Measurements from ENCODE around the gene CHN1.

The CHN1 gene, protein sequence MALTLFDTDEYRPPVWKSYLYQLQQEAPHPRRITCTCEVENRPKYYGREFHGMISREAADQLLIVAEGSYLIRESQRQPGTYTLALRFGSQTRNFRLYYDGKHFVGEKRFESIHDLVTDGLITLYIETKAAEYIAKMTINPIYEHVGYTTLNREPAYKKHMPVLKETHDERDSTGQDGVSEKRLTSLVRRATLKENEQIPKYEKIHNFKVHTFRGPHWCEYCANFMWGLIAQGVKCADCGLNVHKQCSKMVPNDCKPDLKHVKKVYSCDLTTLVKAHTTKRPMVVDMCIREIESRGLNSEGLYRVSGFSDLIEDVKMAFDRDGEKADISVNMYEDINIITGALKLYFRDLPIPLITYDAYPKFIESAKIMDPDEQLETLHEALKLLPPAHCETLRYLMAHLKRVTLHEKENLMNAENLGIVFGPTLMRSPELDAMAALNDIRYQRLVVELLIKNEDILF

DNA sequence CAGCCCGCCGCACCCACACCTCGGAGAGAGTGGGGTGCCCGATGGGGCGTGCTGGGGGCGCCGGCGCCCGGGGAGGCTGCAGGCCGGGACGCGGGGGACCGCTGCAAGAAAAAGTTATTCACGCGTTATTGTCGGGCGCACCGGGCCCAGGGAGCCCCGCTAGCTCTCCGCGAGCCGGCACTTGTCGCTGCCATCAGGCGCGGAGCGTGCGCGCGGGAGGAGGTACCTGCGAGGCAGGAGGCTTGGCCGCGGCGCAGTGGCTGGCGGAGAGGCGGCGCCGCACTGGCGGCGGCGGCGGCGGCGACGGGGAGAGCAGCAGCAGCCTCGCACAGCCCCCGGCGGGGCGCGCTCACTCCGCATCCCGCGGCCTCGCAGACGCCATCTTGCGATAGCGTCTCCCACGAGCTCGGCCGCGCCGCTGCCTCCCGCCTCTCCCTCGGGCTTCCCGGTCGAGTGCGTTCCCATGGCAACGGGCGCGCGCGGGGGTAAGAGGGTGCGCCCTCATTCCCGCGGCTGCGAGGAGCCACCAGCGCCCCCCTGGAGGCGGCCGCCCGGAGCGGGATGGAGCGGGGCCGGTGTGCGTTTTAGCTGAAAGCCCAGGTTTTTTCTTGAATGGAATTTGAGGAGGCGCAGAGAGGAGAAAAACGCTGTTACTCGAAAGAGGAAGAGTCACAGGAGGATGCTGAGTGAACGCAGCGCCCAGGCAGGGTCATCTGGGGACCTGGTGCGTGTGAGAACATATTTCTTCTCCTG is at the start of gene CHN1:
TSS of gene CHN1 (minus strand) at position 402 of the 753 bp plus-strand sequence. CDS start 469 bp downstream, outside the sequence.
- Histone ChIP-seq H3K4me2 (peak within 1 kb of the TSS; percentile 71), H2AFZ (ENCODE audit: low read depth) (peak within 1 kb of the TSS; percentile 98), H3K27me3 (ENCODE audit: insufficient read depth, low read depth) (0 out of 2 replicates have a peak, but pooled peaks cover 7% of the 10 kb centered on the region), H3K79me2 (ENCODE audit: insufficient read depth, low read depth) (no peaks in the 10 kb centered on the region), H3K27ac (peak within 1 kb of the TSS; percentile 26; the same call in 1 of the 2 replicates), H3K9ac (peak within 1 kb of the TSS; percentile 68; the same call in 1 of the 2 replicates), H3K4me1 (ENCODE audit: low read depth, poor library complexity, severe bottlenecking) (peaks cover 14% of the 10 kb centered on the region), H3K36me3 (ENCODE audit: insufficient read depth) (no peaks in the 10 kb centered on the region), H3K4me3 (IDR thresholded peaks at IDR 0.05; ENCODE audit: insufficient read depth, low read depth, low read length) (peak within 1 kb of the TSS; percentile 91), H4K20me1 (ENCODE audit: insufficient read depth) (no peaks in the 10 kb centered on the region)
- TF ChIP-seq, protein P1, sequence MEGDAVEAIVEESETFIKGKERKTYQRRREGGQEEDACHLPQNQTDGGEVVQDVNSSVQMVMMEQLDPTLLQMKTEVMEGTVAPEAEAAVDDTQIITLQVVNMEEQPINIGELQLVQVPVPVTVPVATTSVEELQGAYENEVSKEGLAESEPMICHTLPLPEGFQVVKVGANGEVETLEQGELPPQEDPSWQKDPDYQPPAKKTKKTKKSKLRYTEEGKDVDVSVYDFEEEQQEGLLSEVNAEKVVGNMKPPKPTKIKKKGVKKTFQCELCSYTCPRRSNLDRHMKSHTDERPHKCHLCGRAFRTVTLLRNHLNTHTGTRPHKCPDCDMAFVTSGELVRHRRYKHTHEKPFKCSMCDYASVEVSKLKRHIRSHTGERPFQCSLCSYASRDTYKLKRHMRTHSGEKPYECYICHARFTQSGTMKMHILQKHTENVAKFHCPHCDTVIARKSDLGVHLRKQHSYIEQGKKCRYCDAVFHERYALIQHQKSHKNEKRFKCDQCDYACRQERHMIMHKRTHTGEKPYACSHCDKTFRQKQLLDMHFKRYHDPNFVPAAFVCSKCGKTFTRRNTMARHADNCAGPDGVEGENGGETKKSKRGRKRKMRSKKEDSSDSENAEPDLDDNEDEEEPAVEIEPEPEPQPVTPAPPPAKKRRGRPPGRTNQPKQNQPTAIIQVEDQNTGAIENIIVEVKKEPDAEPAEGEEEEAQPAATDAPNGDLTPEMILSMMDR (conservative IDR thresholded peaks at IDR 0.05; ENCODE audit: low read depth, low read length), result no peak

GRCh38 chr2:175054340-175054739 is 49.2 kb upstream of the CHN1 start:
- TF ChIP-seq, protein P1 (conservative IDR thresholded peaks at IDR 0.05; ENCODE audit: low read depth, low read length), result no peak
- H2AFZ ChIP-seq (ENCODE audit: low read depth), result no peak overlapping the region
- no peak overlapping the region for H3K9ac ChIP-seq
- H3K4me2 ChIP-seq, result no peak overlapping the region
- H3K4me1 ChIP-seq (ENCODE audit: low read depth, poor library complexity, severe bottlenecking), result peaks cover 6% of the 10 kb centered on the region
- no peaks in the 10 kb centered on the region for H3K27me3 ChIP-seq (ENCODE audit: insufficient read depth, low read depth)
- H3K79me2 ChIP-seq (ENCODE audit: insufficient read depth, low read depth), result no peaks in the 10 kb centered on the region
- H4K20me1 ChIP-seq (ENCODE audit: insufficient read depth), result no peaks in the 10 kb centered on the region
- no peak overlapping the region for H3K27ac ChIP-seq
- no peaks in the 10 kb centered on the region for H3K36me3 ChIP-seq (ENCODE audit: insufficient read depth)
- H3K4me3 ChIP-seq (IDR thresholded peaks at IDR 0.05; ENCODE audit: insufficient read depth, low read depth, low read length), result no peak overlapping the region

DNA sequence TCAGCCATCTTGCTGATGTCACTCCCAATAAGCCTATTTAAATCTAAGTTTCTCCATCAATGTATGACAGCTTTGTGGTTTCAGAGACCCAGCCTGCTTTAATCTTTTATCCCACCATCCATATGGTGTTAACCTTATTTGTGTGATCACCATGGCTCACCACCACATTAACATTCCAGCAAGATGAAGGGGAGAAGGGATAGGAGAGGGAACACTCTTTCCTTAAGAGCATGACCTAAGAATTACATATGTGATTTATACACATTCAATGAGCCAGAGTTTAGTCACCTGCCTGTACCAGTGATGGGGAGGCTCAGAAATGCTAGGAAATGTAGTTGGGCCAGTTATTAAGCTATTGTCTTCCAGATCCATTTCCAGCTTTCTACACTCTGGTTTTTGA is 44.5 kb upstream of the CHN1 start:
- H3K4me2 ChIP-seq, result no peak overlapping the region
- no peaks in the 10 kb centered on the region for H3K27me3 ChIP-seq (ENCODE audit: insufficient read depth, low read depth)
- H3K79me2 ChIP-seq (ENCODE audit: insufficient read depth, low read depth), result no peaks in the 10 kb centered on the region
- TF ChIP-seq, protein P1 (conservative IDR thresholded peaks at IDR 0.05; ENCODE audit: low read depth, low read length), result no peak
- no peak overlapping the region for H3K9ac ChIP-seq
- H3K36me3 ChIP-seq (ENCODE audit: insufficient read depth), result no peaks in the 10 kb centered on the region
- no peak overlapping the region for H3K27ac ChIP-seq
- H3K4me1 ChIP-seq (ENCODE audit: low read depth, poor library complexity, severe bottlenecking), result peaks cover 27% of the 10 kb centered on the region
- H4K20me1 ChIP-seq (ENCODE audit: insufficient read depth), result no peaks in the 10 kb centered on the region
- H3K4me3 ChIP-seq (IDR thresholded peaks at IDR 0.05; ENCODE audit: insufficient read depth, low read depth, low read length), result no peak overlapping the region
- no peak overlapping the region for H2AFZ ChIP-seq (ENCODE audit: low read depth)

DNA sequence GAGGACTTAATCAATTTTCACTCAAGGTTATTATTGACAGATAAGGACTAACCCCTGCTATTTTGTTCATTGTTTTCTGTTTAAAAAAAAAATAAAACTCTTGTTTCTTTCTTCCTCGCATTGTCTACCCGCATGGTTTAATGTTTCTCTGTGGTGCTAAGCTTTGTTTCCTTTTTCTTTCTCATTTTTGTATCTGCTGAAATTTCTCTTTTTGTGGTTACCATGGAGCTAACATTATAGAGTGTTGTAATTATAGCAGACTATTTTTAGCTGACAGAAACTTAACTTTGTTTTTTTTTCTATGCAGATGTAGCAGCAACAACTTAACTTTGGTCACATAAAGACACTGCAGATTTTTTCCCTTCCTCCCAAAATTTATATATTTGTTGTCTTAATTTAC is 43.1 kb upstream of the CHN1 start:
- Histone ChIP-seq H3K4me3 (IDR thresholded peaks at IDR 0.05; ENCODE audit: insufficient read depth, low read depth, low read length) (no peak overlapping the region), H3K27ac (peak overlapping the region; percentile 35; the same call in 1 of the 2 replicates), H3K27me3 (ENCODE audit: insufficient read depth, low read depth) (no peaks in the 10 kb centered on the region), H2AFZ (ENCODE audit: low read depth) (no peak overlapping the region), H3K4me2 (peak overlapping the region; percentile 38), H4K20me1 (ENCODE audit: insufficient read depth) (no peaks in the 10 kb centered on the region), H3K9ac (peak overlapping the region; percentile 1; the same call in 1 of the 2 replicates), H3K79me2 (ENCODE audit: insufficient read depth, low read depth) (no peaks in the 10 kb centered on the region), H3K36me3 (ENCODE audit: insufficient read depth) (no peaks in the 10 kb centered on the region), H3K4me1 (ENCODE audit: low read depth, poor library complexity, severe bottlenecking) (peaks cover 27% of the 10 kb centered on the region)
- TF ChIP-seq, protein P1 (conservative IDR thresholded peaks at IDR 0.05; ENCODE audit: low read depth, low read length), result no peak

Measured in KMS-11 (cell line).